ENCODE data around the gene PAX8.
"Not testable (repeated sequence)": the region's sequence is repeated elsewhere in the genome, so short reads cannot be mapped to it uniquely, and the experiment has no call there.

PAX8 gene

DNA sequence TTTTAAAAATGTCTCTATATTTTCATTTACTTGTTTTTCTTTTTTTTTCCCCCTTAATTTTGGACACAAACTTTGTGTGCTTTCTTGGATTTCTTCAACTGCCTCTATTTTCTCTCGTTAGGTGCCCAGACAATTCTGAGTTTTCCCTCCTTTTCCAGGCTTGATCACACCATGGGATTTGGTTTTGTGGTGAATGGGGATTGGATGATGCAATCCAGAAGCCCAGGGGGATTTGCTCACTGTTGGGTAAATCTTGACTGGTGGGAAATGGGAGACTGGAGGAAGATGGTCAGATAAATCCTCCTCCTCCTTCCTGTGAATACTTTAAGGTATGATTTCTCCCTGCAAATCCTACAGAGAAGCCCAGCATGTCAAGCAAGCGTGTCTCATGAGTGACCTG lies 19.5 kb upstream of the PAX8 start:
- in situ Hi-C loops (cut with MboI; ENCODE audit: low pct_unique_long_range_greater_than_20kb, low sequenced_read_pairs) = no loop called here
- no peak for DNase-seq

DNA sequence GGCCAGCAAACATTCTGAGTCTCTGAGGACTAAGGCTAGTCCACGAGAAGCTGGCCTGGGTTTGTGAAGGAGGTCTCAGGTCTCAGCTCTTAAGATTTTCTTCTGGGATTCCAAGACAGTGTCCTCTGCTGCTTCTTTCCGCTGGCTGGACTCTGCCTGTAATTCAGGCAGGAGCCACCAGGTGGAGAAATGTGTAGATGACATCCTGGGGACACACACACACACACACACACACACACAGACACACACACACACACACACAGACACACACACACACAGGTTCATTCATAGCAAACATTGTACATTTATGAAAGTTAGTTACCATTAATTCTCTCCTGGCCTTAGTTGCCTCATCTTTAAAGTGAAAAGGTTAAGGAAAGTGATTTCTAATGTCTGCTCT lies 18.9 kb upstream of the PAX8 start:
- in situ Hi-C loops (cut with MboI; ENCODE audit: low pct_unique_long_range_greater_than_20kb, low sequenced_read_pairs); DNase-seq: not testable (repeated sequence)

DNA sequence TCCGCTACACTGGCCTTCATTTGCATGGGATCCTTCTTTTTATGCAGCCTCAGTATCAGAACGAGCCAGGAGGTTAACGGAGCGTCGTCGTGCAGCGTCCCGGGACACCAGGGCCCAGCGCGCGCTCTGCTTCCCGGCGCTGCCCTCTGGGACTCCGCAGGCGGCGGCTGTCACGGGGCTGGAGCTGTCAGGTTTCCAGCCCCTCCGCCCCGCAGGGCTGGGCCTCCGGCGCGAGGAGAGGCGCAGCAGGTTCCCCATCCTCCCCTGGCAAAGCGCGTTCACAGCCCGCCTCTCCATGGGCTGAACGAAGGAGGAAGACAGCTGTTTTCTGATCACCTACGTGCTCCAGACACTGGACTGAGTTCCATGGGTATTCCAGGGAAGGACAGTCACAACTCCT lies 12.5 kb upstream of the PAX8 start:
- DNase-seq = no peak
- in situ Hi-C loops (cut with MboI; ENCODE audit: low pct_unique_long_range_greater_than_20kb, low sequenced_read_pairs) = no loop called here

DNA sequence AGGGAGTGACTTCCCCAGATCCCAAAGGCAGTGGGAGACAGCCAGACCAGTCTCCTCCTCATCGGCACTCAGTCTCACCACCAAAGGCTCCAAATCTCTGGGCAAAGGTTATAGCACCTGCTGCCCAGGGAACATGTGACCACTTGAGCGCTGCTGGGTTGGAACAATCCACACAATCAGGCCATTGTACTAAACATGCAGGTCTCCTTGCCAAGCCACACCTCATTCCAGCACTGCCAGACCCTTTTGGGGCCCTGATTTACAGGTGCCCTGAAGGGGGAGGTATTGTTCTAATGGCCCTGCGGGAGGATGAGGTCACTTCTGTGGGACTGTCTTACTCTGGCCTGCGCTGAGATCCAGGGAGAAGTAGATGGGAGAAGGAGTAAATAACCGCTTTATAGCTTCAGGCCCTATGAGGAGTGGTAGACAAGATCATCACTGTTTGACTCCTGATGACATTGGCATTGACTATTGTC lies 10.0 kb upstream of the PAX8 start:
- DNase-seq = not testable (repeated sequence)

DNA sequence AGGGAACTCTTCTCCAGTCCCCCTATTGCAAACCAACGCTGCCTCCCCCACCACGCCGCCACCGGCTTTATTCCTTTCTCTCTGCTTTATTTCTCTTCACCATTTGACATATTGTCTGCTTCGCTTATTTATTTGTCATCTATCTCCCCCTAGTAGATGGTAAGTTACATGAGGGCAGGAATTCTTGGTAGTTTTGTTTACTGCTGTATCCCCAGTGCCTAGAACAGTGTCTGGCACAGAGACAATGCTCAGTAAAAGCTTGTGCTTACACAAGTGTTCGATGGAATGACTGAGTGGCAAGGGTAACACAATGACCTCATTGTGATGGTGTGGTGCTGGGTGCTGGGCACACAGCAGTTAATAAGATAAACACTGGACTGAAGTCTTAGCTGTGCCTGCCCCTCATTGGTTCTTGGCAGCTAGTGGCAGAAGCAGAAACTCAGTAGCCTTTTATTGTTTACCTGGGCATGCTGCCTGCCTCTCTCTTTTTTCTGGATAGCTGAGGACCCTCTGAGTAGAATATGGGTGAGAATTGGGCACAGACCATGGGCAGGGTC lies 9.5 kb upstream of the PAX8 start:
- DNase-seq; in situ Hi-C loops (cut with MboI; ENCODE audit: low pct_unique_long_range_greater_than_20kb, low sequenced_read_pairs): not testable (repeated sequence)

More for the DNA sequence above, 10.0 kb upstream of the PAX8 start:
- in situ Hi-C loops (cut with MboI; ENCODE audit: low pct_unique_long_range_greater_than_20kb, low sequenced_read_pairs) = not testable (repeated sequence)

DNA sequence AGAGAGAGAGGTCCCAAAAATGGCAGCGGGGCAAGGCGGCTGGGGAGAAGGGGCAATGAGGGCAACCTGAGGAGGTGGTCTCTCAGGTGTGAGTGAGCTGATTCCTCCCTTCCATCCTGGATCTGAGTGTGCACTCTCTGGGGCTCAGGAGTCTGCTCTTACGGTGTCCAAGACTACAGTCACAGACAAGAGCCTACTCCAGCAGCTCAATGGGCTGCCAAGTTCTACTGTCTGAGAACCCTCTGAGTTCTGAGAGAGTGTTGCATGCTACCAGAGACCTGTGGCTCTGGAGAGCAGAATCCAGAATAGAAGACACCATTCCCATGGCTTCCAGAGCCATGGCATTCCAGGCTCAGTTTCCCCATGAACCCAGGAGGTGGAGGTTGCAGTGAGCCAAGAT lies 7.1 kb upstream of the PAX8 start:
- in situ Hi-C loops (cut with MboI; ENCODE audit: low pct_unique_long_range_greater_than_20kb, low sequenced_read_pairs) = no loop called here
- no peak for DNase-seq

DNA sequence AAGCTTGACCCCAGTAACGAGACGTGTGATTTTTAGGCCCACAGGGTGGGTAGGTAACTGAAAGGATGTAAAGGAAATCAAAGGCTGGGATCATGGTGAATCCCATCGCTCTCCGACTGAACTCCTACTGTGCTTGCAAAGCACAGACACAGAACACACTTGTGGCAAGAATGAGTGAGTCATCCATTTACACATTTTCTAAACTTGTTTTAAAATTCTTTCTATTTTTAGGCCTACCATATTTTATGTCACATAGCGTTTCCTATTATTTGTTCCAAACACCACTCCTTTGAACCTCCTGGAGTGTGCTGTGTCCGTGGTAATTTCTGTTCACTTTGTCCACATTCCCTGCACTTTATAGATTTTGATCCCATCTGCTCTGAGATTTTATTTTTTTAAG lies 6.3 kb upstream of the PAX8 start:
- DNase-seq; in situ Hi-C loops (cut with MboI; ENCODE audit: low pct_unique_long_range_greater_than_20kb, low sequenced_read_pairs): not testable (repeated sequence)

DNA sequence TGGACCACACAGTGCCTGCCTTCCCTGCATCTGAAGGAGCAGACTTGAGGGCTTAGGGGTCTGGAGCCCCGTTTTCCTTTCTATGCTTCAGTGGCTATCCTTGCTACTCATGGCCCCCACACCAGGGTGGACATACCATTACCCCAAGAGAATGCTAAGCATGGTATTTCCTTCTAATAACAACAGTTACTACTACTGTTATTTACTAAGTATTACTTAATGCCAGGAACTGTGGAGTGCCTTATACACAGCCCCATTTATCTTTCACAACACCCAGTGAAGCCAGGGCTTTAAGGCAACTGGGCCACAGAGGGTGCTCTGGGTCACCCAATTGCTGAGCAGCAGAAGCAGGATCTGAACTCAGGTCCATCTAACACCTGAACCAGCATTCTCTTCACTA lies 5.8 kb upstream of the PAX8 start:
- in situ Hi-C loops (cut with MboI; ENCODE audit: low pct_unique_long_range_greater_than_20kb, low sequenced_read_pairs) = no loop called here
- no peak for DNase-seq

DNA sequence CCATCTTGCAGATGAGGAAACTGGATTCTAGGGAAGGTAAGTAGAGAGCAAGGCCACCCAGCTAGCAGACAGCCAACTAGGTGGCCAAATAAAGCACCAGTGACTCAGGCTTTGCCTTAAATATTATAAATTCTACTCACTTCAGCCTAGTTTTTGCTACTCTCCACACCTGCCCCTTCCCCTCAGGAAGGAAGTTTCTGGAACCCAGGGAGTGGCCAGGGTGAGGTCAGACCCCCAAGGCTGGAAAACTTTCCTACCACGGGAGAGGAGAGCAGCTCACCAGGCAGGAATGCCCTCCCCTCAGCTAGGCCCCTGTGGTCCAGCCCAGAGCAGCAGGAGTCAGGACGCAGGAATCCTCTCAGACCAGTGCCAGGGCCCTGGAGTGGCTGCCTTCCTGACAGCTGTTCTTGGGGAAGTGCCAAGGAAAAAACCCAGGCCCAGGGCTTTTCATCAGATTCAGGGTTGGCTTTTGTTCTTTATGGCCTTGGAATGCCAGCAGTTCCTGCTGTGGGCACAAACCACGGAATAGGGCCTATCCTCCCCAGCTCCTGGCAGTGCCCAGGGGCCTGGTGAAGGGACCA lies 5.1 kb upstream of the PAX8 start:
- no peak for DNase-seq
- in situ Hi-C loops (cut with MboI; ENCODE audit: low pct_unique_long_range_greater_than_20kb, low sequenced_read_pairs) = no loop called here

DNA sequence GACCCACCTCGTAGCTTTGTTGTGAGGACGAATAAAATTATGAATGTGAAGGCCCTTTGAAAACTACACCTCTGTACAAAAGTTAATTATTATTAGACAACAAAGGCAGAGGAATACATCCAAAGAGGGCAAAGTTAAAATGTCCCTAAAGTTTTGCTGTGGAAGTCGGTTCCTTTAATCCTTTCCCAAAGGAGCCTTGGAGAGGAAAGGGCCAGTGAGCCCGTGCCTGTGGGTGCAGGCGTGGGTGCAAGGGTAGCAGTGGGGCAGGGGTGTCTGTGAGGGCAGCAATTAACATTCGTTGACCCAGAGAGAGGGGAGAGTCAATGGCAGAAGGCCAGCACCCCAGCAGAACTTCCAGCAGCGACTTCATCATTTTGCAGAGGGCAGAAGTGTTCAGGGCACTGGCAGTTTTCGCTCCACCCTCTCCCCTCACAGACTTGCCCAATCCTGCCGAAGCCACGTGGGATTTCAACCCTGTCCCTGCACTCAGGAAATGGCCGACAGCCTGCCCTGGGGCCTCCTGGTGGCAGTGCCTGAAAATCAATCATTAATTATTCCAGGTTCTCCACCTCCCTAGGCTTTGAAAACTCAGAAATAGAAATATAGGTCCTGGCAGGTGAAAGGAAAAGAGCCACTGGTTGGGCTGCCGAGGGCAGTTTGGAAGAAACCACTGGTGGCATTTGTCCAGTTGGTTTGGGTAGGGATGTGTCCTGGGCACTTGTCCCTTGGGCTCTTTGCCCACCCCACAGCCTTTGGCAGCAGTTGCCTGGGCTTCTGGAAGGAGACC lies 4.2 kb upstream of the PAX8 start:
- DNase-seq = peak; percentile 34
- in situ Hi-C loops (cut with MboI; ENCODE audit: low pct_unique_long_range_greater_than_20kb, low sequenced_read_pairs) = no loop called here

DNA sequence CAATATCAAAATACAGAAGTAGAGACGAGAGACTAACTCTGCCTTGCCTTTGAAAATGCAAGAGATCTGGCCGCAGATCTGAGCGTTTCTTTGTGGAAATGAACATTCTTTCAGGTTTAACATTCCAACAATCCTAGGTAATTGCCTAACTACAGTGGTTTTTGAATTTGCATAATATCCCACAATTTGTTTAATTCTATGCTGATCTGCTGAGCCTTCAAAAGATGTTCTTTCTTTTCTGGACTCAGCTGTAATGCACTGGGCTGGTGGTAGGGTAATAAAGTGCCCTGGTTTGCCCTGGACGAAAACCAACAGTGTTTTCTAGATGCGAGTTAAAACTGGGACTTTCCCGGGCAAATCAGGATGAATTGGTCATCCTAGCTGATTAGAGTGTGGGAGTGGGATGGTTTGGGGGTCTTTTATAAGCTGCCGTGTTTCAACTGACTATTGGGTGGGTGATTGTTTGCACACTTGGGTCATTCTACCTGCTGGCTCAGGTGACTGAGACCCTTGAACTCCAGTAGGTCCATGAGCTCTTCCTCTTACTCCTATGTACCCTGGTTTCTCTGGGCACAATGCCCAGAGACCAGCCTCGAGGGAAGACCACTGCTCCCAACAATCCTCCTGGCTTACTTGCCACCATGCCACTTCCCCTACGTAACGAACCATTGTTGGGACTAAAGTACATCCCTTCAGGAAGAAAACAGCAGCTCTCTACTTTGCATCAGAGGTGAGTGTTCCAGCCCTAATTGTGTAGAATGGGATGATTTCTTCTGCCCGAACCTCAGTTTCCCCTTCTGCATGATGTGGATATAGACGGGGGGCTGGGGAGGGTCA lies 3.4 kb upstream of the PAX8 start:
- in situ Hi-C loops (cut with MboI; ENCODE audit: low pct_unique_long_range_greater_than_20kb, low sequenced_read_pairs) = no loop called here

DNA sequence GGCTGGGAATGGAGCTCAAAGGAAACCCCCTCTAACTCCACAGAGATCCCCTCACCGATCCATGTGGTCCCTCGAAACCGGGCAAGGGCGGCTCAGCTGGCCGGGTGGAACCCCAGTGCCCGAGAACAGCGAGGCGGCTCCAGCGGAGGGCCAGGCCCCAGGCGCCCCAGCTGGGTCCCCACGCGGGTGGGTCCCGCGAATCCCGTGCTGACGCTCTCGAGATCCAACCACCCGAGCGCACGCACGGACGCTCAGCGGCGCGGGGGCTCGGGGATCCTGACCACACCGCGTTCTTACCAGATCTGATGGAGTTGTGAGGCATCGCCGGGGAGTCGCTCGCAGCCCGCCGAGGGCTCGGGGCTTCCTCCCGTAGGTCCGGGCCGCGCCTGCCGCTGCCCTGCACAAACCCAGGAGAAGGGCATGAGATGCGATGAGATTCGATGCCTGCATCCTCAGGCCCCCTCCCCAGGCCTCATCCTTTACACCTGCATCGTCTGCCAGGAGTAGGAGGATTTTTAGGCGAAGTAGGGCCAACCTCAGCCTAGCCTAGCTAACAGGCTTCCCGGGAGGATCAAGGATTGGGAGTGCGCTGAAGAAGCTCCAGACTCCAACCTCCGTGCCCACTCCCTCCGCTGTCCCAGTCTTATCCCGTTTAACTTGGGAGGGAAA lies 514 bp downstream of the PAX8 start:
- in situ Hi-C loops (cut with MboI; ENCODE audit: low pct_unique_long_range_greater_than_20kb, low sequenced_read_pairs) = no loop called here
- DNase-seq = no peak

More for the DNA sequence above, 3.4 kb upstream of the PAX8 start:
- DNase-seq = no peak

DNA sequence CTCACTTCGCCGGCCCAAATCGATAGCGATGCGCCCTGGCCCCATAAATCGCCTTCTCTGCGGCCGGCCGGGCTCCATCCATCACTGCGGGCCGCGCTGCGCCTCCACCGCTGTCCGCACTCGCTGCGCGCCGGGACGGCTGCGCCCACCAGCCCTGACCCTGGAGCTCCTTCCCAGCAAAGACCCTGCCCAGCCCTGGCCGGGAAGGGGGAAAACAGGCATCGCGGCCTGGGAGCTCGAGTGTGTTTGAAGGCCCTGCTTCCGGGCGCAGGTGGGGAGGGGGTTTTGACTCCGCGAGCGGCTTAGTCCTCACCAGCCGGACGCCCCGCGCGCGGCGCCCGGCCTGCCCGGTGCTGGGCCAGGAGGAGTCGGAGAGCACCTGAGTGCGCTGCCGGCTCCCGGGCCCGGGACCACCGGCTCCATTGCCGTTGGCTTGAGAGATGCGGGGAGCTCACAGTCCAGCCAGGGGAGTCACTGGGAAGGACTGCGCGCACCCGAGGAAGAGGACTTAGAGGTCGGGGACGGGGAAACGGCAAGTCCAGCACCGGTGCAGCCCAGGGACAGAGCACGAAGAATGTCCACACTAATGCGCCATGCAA lies 1.1 kb downstream of the PAX8 start:
- DNase-seq = no peak
- in situ Hi-C loops (cut with MboI; ENCODE audit: low pct_unique_long_range_greater_than_20kb, low sequenced_read_pairs) = no loop called here

DNA sequence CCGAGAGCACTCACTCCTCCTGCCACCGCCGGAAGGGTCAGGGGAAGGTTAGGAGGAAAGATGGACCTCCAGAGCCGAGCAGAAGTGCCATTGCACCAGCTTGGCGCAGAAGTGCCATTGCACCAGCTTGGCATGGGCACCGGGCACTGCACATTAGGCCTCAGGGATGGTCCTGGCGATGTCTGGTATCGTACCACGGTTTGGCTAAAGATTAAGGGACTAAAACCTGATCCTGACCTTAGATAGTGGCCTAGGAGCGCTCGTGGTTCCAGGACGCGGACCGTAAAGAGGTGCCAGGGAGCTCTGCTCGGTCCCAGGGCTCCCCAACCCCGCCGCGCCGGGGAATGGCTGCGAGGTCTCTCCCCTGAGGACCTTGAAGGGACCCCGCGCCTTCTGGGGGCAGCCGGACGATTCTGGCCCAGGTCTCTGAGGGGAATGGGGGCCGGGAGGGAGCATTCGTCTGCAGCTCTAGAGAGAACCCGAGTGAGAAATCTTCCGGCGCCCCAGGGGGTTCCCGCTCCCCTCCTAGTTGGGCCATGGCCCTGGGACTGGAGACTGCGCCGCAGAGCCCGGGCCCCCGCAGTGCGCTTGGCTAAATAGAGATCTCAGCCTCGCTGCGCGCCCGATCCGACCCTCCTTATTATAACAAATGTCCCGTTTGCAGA lies 1.8 kb downstream of the PAX8 start:
- in situ Hi-C loops (cut with MboI; ENCODE audit: low pct_unique_long_range_greater_than_20kb, low sequenced_read_pairs) = no loop called here
- DNase-seq = no peak

DNA sequence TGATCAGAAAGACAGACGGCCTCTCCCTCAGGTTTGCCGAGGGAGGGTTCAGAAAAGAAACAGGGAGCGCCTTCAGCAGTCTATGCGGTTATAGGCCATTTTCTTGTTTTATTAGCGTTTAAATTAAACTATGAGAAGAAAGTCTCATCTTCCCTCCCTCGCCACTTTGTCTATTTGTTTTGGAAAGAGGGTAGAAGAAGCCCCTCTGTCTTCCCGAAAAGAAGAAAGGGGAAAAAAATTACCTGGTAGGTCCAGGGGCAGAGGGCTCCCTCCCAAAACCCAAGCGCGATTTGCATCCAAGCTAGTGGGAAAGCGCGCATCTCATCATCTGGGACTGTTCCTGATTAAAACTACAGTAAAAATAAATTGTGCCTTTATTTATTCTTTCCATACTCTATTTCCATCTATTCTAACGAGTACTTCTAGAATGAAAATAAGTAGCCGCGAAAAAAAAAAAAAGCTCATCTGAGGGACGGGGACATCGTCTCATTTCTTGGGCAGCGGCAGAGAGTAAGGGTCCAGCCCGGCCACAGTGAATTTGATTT lies 2.4 kb downstream of the PAX8 start:
- in situ Hi-C loops (cut with MboI; ENCODE audit: low pct_unique_long_range_greater_than_20kb, low sequenced_read_pairs) = no loop called here
- no peak for DNase-seq

DNA sequence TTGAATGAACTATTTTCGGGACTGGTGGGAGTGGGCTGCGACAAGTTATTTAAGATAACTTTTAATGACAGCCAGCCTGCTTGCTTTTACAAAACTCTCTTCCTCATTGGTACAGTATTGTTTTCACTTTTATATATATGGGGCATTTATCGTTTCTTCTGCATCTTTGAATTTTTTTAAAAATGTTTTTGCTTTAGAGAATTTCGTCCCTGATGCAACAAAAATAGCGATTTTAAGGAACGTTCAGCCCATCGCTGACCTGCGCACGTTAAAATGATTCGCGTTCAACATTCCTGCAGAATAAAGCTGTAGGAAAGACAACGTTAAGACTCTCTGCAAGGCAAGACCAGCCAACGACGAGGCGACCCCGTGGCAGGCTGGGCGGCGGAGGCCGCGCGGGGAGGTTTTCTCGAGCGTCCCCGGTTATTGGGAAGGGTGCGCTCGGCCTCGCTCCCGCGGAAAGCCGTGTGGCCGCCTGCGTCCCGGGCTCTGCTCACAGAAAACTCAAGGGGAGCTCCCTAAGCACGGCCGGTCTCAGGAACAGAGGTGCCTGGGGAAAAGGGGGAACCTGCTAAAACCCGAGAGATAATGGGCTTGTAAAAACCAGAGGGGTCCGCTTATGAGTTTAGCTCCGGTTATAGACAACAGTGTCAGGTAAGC lies 3.0 kb downstream of the PAX8 start:
- DNase-seq = no peak
- in situ Hi-C loops (cut with MboI; ENCODE audit: low pct_unique_long_range_greater_than_20kb, low sequenced_read_pairs) = no loop called here

DNA sequence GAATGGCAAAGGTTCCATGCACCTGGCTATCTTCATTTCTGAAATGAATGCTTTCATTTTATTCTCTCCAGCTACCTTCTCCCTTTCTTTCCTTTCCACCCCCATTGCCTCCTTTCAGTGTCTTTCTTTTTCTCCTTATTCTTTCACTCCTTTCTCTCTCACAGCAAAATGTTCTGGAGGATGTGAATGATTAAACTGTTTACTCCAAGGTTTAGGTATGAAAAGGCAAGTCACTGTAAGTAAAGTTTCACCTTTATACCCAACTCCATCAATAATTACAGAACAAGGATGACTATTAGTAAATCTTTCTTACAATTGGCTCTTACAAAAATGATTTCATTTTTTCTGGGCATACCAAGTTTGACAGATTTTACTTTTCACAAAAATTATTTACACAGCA lies 4.3 kb downstream of the PAX8 start:
- in situ Hi-C loops (cut with MboI; ENCODE audit: low pct_unique_long_range_greater_than_20kb, low sequenced_read_pairs) = loop anchor here (25.0 kb wide), 1 partner anchor 88 kb away; no protein-coding TSS in a partner anchor
- no peak for DNase-seq

Data from KBM-7 (cell line).